ENCODE data around the gene CCDC121. TPM values are rescaled to one million over a fixed set of nuclear protein-coding genes. Genes with fewer than 3 reads are reported as not detected.
"Not testable (repeated sequence)": the region's sequence is repeated elsewhere in the genome, so short reads cannot be mapped to it uniquely, and the experiment has no call there.

The CCDC121 gene
- total RNA-seq, 1 donor from 2014 or later: 1.8 TPM

GRCh38 chr2:27638037-27638637 is 9.3 kb upstream of the CCDC121 start:
- DNase-seq (ENCODE audit: low read depth): no peak

- DNase-seq (ENCODE audit: low read depth): no peak
These were observed 8.0 kb upstream of the CCDC121 start for GRCh38 chr2:27636766-27637165.

- no peak for DNase-seq (ENCODE audit: low read depth)
These were observed 5.5 kb upstream of the CCDC121 start for GRCh38 chr2:27634291-27634690.

GRCh38 chr2:27630257-27630656 is 1.4 kb upstream of the CCDC121 start:
- DNase-seq (ENCODE audit: low read depth): not testable (repeated sequence)

GRCh38 chr2:27627963-27628766 is 647 bp downstream of the CCDC121 start:
- peak; percentile 84 for DNase-seq (ENCODE audit: low read depth)

- DNase-seq (ENCODE audit: low read depth): peak; percentile 68
These were observed 1.9 kb downstream of the CCDC121 start for GRCh38 chr2:27626921-27627320.

GRCh38 chr2:27626323-27626722 is 2.5 kb downstream of the CCDC121 start:
- not testable (repeated sequence) for DNase-seq (ENCODE audit: low read depth)

- DNase-seq (ENCODE audit: low read depth): no peak
These were observed 3.9 kb downstream of the CCDC121 start for GRCh38 chr2:27624943-27625342.

- DNase-seq (ENCODE audit: low read depth): peak; percentile 6
These were observed 5.9 kb downstream of the CCDC121 start for GRCh38 chr2:27622921-27623384.

- no peak for DNase-seq (ENCODE audit: low read depth)
These were observed 7.3 kb downstream of the CCDC121 start for GRCh38 chr2:27621524-27621923.

GRCh38 chr2:27615316-27615715 is 13.5 kb downstream of the CCDC121 start:
- no peak for DNase-seq (ENCODE audit: low read depth)

GRCh38 chr2:27613985-27614384 is 14.8 kb downstream of the CCDC121 start:
- DNase-seq (ENCODE audit: low read depth): no peak

GRCh38 chr2:27606611-27607010 is 22.2 kb downstream of the CCDC121 start:
- DNase-seq (ENCODE audit: low read depth): no peak

- DNase-seq (ENCODE audit: low read depth): no peak
These were observed 32.2 kb downstream of the CCDC121 start for GRCh38 chr2:27596627-27597026.

GRCh38 chr2:27595412-27595811 is 33.4 kb downstream of the CCDC121 start:
- not testable (repeated sequence) for DNase-seq (ENCODE audit: low read depth)

GRCh38 chr2:27594020-27594703 is 34.6 kb downstream of the CCDC121 start:
- DNase-seq (ENCODE audit: low read depth): not testable (repeated sequence)

GRCh38 chr2:27593240-27593639 is 35.6 kb downstream of the CCDC121 start:
- DNase-seq (ENCODE audit: low read depth): no peak

GRCh38 chr2:27591745-27592144 is 37.1 kb downstream of the CCDC121 start:
- DNase-seq (ENCODE audit: low read depth): no peak

- DNase-seq (ENCODE audit: low read depth): no peak
These were observed 40.5 kb downstream of the CCDC121 start for GRCh38 chr2:27588308-27588707.

GRCh38 chr2:27587025-27587424 is 41.8 kb downstream of the CCDC121 start:
- no peak for DNase-seq (ENCODE audit: low read depth)

GRCh38 chr2:27584597-27584996 is 44.2 kb downstream of the CCDC121 start:
- no peak for DNase-seq (ENCODE audit: low read depth)

GRCh38 chr2:27583390-27583915 is 45.4 kb downstream of the CCDC121 start:
- DNase-seq (ENCODE audit: low read depth): peak; percentile 22

Measured in myocyte (in vitro differentiated cells).